SK-N-SH treated with all-trans-retinoic acid at 6 μM for 48 hours (cell line): Measurements from ENCODE around the gene DOCK11.

Source experiments
- ARNTL ChIP-seq: fragments of 450-650 bp; formaldehyde crosslinking; IDR thresholded peaks from 2 replicates; pipeline ENCODE4 v1.5.0; 2020; ENCODE audit warnings: low read depth, mild to moderate bottlenecking, moderate library complexity, borderline replicate concordance
- CSDC2 ChIP-seq: fragments of 250-450 bp; sonication (Bioruptor Pico); IDR thresholded peaks from 2 replicates; pipeline ENCODE4 v1.5.0; 2020; ENCODE audit warnings: mild to moderate bottlenecking, moderate library complexity
- ESRRG ChIP-seq: fragments of 250-450 bp; sonication (Bioruptor Pico); IDR thresholded peaks from 2 replicates; pipeline ENCODE4 v1.6.1; 2021; ENCODE audit warnings: mild to moderate bottlenecking
- ISL1 ChIP-seq: fragments of 250-450 bp; sonication (Bioruptor Pico); IDR thresholded peaks from 2 replicates; pipeline ENCODE4 v2.1.2; 2022; ENCODE audit warnings: mild to moderate bottlenecking, moderate library complexity
- OSR1 ChIP-seq: fragments of 250-450 bp; sonication (Bioruptor Pico); IDR thresholded peaks from 2 replicates; pipeline ENCODE4 v1.8.0; 2022; ENCODE audit warnings: moderate library complexity, mild to moderate bottlenecking, inconsistent platforms
- ZFP30 ChIP-seq: fragments of 450-650 bp; formaldehyde crosslinking; IDR thresholded peaks from 2 replicates; pipeline ENCODE4 v1.5.0; 2022; ENCODE audit warnings: mild to moderate bottlenecking, moderate library complexity

GRCh38 chrX:118654331-118654730 is 158.7 kb downstream of the DOCK11 start:
- no peak for TF ChIP-seq ESRRG
- no peak for TF ChIP-seq ISL1 (CRISPR knock-in tag)
- TF ChIP-seq ZFP30 (CRISPR knock-in tag): no peak
- TF ChIP-seq ARNTL (CRISPR knock-in tag): no peak
- TF ChIP-seq CSDC2 (CRISPR knock-in tag): no peak
- no peak for TF ChIP-seq OSR1 (CRISPR knock-in tag)
